GM19438 (cell line): Measurements from ENCODE around the gene CCDC149.
"Not testable (repeated sequence)": the region's sequence is repeated elsewhere in the genome, so short reads cannot be mapped to it uniquely, and the experiment has no call there.

ENCODE experiments used
- ATAC-seq: cut with Tn5 transposase; IDR thresholded peaks from one replicate; pipeline ENCODE4 v1.9.1; 2021; ENCODE audit warnings: low read depth; ENCODE audit not compliant: unreplicated experiment

Gene CCDC149

DNA sequence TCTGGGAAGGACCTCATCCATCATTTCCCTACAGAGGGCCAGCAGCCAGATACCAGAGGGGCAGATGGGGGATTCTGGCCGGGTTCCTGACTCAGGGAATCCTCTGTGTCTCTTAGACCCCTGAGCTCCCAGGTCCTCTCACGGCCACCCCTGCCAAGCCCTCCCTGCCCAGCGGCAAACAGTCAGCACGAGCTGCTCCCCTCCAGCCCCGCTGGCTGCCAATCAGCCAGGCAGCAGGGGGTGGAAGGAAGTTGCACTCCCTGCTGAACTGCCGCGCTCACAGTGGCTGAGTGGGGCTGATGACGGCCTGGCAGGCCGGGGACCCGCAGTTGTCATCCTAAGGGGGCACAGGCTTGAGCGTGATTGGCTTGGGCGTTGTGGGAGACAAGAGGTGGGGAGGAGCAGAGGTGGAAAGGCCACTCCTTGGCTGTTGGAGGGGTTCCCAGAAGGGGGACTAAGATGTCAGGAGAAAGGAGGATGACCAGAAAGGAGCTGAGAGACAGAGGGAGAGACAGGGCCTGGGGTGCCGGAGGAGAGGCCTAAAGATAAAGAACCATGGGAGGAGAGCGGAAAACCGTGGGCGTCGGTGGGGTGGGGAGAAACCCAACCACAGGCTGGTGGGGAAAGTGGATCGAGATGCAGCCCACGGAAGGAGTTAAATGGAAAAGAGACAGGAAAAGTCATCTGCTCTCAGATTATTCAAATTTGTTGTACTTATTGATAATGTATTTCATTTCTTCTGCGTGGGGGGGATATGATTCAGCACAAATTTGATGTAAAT is 4.4 kb upstream of the CCDC149 start:
- ATAC-seq, result no peak

DNA sequence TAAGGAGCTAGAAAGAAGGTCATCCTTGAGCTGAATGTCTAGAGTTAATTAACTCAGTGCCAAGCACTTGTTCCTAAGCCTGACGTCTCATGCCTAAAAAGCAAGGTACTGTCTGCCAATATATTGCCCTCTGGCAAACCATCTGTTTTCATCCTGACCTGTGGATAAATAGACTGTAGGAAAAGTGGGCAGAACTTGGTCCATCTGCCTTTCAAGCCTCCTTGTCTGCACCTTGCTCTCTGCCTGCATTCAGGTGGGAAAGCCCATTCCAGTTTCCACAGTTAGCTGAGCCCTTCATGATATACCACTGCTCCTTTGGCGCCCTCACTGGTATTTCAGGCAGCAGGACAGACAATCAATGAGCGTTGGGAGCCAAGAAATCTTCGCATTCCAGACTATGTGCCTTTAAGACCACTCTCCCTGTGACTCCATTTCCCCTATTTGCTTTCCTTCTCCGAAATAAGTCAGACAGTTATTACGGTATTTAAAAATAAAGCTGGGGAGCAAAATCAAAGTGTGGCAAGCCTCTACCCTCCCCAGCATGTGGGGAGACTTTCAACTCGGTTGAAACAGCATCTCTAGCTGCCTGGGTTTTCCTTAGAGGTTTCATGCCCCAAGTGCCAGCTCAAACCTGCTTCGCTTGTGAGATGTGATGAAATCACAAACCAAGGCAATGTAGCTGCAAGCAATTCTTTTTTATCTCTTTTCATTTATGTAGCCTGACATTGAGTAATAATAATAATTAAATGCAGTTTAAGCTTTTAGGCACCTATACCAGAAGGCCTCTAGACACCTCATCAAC is 2.5 kb upstream of the CCDC149 start:
- no peak for ATAC-seq

DNA sequence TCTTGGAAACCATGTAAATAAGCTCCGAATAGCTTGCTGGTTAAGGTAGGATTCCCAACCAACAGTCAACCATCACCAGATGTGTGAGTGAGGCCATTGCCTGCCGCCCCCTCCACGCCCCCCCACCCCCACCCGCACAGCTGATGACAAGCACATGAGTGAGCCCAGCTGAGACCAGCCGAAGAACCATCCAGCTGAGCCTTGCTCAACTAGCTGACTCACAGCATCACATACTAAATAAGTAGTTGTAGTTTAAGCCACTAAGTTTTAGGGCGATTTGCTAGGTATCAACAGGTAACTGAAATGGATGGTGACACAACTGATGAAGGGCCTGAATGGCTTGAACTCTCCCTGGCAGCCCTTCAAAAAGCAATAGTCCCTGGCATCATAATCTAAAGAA is 1.6 kb upstream of the CCDC149 start:
- ATAC-seq, result no peak

DNA sequence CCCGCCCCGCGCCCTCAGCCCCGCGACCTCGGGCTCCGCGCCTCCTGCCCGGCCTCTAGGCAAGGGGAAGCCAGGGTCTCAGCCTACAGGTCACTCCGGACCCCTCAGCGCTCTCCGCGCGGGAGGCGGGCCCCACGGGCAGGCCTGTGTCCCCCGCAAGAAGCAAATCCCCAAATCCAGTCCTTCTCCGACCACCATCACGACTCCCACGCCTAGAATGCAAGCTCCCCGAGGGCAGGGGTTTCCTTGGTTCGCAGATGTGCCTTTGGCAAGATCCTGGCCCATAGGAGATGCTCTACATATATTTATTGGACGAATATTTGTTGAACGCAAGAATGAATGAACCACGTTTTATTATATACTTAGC is 260 bp upstream of the CCDC149 start:
- ATAC-seq, result no peak

DNA sequence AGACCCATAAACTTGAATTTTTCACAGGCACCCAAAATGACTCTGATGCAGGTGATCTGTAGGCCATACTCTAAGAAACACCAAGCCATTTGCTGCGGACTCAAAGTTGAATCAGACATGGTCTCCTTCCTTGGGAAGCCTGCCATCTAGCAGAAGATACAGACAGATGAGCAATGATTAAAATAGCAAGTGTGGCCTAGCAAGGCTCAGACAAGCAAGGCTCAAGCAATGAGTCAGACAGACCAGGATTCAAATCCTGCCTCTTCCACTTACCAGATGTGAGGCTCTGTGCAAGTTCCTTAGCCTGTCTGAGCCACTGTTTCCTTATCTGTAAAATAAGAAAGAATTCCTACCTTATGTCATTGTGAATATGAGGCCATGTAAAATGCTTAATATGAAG is 2.3 kb downstream of the CCDC149 start:
- ATAC-seq, result no peak

DNA sequence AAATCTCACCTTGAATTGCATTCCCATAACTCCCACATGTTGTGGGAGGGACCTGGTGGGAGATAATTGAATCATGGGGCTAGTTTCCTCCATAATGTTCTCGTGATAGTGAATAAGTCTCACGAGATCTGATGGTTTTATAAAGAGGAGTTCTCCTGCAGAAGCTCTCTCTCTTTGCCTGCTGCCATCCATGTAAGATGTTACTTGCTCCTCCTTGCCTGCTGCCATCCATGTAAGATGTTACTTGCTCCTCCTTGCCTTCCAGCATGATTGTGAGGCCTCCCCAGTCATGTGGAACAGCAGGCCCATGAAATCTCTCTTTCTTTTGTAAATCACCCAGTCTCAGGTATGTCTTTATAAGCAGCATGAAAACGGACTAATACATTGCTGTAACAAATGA is 3.2 kb downstream of the CCDC149 start:
- ATAC-seq, result not testable (repeated sequence)

DNA sequence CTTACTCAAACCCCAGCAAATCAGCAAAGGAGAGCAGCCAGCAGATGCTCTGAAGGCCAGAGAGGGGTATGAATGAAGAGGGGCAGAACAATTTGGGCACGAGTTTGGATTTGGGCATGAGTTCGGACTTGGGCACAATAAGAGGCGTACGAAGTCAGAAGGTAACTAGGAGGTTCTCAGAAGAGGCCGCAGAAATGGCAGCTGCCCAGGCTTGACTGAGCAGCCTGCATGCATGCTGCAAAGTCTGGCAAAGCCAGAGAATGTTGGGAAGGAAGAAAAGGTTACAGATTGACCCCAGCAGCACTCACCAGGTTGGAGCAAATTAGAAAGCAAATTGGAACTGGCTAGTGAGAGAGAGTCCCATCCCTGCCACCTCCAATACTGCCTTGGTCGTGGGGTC is 15.2 kb downstream of the CCDC149 start:
- ATAC-seq, result no peak

DNA sequence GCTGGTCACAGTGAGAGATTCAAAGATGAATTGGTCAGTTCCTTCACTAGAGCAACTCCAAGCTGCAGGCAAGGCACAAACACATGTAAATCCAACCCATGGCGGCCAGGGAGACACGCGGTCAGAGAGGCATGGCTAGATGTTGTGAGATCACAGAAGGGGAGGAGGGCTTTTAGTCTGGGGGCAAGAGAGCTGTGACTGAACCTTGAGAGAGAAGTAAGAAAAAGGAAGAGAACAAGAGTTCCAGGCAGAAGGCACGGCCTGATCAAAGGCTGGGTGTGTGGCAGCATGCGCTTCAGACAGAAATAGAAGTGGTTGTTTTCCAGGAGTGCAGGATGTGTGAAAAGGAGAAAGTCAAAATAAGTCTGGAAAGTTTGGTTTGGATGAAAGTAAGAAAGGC is 15.9 kb downstream of the CCDC149 start:
- ATAC-seq, result no peak

DNA sequence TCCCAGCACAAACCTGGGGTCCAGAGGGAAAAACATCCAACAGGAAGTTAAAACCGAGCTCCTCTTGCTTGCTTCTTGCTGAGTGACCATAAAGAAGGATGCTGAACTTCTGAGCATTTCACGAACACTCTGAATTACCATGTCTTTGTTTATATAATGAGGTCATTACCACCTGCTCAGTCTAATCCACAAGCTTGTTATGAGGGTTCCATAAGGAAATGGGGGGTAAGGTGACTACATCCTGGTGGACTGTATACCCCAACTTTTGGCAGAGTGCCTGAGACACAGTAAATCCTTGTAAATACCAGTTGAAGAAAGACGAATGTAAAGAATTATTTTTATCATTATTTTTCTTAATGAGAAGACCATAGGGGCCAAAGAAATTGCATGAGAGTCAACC is 16.8 kb downstream of the CCDC149 start:
- no peak for ATAC-seq

DNA sequence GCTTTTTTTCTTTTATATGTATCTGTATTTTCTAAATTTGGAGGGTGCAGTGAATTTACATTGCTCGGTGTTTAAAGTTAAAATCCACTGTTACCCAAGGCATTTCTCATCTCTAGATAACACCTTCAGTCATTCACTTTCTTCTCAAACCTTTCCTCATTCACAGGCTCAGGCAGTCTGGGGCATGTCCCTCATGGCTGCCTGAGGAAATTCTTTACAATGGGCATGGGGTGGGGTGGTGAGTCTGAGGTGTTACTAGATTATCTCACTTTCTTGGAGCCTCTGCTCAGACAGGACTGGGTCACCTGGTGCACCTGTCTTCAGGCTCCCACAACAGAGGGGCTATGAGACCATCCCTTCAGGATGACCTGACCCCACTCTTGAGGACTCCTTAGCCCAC is 17.4 kb downstream of the CCDC149 start:
- ATAC-seq, result no peak

DNA sequence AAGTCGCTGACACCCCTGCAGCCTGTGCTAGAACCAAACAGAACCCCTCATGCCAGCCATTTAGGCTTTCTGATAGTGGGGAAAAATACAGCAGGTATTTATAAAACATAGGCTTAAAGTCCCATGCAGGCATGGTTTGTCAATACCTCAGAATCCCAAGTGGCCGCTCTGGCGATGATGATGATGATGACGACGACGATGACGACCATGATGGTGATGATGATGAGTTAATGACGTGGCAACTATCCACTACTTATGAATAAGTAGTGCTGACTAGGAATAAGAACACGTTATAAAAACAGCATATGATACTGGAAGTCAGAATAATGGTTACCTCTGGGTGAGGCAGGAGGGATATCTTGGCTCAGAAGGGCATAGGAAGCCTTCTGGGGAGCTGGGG is 18.0 kb downstream of the CCDC149 start:
- no peak for ATAC-seq

DNA sequence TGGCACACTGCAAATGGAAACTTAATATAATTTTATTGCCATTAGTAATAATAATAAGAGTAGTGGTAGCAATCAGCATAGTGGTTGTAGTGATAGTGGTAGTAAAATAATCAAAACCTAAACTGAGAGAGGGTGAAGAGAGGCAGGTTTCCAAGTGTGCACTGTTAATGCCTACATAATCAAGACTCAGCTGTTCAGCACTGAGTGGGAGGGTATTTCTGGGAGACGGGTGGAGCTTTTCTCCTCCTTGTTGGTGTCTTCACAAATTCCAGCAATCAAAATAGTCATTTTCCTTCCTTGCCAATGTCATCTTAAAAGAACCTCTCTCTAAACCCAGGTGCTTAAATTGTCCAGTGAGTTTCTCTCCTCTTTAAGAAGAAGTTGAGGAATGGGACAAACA is 18.6 kb downstream of the CCDC149 start:
- ATAC-seq, result no peak

DNA sequence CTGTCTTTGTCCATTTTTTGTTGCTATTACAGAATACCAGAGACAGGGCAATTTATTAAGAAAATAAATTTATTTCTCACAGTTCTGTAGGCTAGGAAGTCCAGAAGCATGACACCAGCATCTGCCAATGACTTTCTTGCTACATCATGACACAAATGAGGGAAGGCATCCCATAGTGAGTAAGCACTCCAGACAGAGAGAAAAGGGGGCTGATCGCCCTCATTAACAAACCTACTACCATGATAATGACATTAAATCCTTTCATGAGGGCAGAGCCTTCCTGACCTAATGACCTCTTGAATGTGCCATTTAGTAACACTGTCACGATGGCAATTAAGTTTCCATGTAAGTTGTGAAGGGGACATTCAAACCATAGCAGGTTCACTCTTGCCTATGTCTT is 20.1 kb downstream of the CCDC149 start:
- ATAC-seq, result no peak

DNA sequence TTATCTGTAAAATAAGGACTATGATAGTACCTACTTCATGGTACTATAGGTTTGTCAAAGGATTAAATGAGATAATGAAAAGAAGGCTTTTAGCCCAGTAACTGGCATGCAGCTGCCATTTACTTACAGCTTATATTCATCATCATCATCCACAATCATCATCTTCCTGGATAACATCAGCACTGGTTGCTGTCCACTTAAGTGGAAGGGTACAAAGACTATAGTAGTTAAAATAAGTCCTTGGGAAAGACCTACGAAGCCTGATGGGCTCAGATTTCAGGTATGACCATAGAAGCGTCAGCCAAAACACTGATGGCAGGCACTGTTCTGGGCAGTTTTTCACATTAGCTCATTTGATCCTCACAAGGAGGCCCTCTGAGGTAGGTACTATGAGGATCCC is 20.6 kb downstream of the CCDC149 start:
- no peak for ATAC-seq

DNA sequence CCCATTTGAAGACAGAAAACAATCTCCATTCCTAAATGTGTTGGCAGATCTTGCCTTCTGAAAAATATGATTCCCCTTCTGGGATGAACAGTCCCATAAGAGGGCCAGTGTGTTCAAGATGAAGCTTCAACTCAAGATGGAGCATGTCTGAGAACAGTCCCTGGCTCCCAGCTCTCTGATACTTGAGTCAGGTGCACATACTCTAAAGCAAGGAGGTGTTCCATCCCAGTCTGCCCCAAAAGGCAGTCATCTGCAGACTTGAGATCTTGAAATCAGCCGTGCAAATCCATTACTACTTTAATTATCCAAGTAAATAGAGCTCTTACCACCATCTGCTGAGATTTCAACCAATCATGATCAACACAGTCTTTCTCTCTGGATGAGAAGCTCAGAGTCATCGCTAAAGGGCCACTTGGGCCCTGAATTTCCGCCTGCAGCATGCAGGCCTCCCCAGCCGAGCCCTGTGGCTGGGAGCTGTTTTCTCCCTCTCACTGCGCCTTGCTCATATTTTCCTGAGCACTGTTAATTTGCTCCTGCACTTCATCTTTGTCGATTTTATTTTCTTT is 22.2 kb downstream of the CCDC149 start:
- ATAC-seq, result no peak

DNA sequence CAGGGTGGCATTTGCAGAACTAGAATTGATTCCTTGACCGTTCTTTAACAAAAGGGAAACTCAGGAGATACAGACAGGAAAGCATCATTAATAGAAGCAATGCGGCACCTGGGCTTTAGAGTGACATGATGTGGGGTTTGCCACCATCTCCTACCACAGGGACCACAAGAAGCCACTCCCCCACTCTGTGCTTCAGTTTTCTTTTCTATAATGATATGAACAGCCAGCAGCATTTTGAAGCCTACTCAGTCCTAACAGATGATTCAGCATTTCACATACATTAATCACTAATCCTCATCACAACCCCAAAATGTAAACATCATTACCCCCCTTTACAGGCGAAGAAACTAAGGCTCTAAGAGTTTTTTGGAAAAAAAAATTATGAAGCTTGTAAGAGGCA is 22.9 kb downstream of the CCDC149 start:
- ATAC-seq, result no peak

DNA sequence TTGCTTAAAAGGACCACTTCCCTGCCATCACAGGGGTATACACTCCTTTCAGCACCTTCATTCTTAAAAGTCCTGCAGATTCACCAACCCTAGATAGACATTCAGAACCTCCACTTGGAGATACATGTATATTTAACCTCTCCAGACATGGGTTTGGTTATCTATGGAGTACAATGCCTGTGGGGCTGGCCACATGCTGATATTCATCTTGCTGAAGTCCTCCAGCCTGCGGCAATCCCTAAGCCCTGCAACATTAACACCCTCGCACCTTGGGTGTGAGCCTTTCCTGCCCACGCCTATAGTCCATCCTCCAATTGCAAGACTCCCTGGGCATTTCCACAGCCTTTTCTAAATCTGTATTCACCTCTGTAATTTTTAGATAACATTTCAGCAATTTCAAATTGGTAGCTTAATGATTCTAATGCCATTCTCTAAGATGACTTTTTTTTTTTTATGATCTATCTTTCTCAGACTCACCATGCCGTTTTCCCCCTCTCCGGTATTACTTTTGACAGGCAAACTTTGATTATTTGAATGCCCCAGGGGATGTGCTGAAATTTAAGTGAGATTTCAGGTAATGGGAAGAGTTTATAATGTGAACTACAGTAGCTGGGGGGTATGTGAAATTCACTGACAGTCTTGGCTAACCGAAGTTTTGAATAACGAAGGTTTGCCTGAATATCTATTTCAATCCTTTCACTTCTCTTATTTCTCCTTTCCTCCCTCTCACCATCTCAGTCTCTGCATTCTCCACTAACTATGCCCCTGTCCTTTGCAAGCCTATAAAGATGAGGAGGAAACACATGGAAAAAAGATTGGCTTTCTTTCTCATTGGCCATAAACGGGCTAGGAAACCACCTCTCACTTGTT is 24.1 kb downstream of the CCDC149 start:
- ATAC-seq, result no peak

DNA sequence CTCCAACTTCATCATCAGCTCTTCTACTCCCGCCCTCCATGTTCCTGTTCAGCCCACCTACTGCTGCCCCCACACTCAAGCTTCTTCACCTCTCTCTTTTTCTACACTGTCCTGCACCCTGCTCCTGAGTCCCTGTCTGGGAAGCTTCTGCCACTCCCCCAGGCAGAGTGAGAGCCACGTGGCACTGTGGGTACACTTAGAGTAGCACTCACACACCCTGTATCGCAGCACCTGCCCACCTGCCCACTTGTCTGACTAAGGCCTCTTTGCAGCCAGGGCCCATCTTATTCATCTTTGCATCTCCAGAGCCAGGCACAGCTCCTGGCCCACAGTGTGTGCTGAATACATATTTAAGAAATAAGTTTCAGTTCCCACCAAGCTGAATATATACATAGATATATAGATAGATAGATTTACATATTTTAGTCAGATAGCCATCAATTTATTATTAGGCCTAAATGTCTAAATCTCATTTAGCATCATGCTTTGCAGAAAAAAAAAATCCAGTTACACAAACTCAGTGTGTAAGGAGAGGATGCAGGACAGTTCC is 24.9 kb downstream of the CCDC149 start:
- no peak for ATAC-seq

DNA sequence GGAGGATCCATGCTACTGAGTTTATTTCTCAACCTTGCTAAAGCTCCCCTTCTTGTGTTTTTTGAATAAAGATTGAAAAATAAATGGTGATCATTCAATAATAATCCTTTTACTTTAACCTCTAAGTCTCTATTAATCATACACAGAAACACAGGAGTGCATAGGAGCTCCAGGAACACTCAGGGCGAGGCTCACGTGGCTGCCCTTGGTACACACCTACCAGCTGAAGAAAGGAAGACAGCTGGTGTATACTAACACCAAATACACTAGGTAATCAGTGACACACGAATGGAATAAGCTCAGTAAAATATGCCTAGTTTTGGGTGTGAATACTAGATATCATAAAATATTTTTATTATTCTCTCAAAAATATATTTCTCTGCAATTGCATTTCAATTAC is 26.2 kb downstream of the CCDC149 start:
- ATAC-seq, result no peak

DNA sequence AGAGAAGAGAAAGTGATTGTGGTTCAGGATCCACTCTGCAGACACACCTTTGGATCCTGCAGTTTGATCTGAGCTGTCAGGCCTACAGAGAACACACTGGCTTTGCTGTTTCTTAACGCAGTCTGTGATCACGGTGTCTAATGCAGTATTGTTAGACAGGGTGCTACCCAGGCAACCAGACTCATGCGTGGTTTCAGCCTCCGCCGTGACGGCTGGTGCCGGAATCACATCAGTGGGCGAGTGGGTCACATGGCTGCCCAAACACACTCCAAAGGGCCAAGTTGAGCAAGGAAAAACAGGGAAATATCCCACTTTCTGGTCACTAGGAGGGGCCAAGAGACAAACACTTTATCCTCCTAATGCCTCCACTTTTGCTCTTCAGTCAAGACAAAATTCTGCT is 27.5 kb downstream of the CCDC149 start:
- no peak for ATAC-seq

DNA sequence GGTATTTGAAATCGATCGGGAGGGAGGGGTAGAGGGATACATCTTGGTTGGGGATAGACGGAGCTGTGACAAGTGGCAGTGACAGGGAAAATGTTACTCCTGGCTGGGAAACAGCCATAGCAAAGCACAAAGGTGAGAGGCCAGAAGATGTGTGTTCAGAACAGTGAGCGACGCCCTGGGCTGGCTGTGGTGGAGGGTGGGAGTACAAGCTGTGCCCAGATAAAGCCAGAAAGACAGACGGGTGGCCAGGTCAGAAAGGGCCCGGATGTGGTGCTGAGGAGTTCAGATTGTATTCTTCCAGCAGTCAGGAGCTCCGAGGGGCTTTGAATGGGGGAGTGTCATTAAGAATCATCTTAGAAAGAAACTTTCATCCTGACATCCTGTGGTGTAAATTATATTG is 27.9 kb downstream of the CCDC149 start:
- no peak for ATAC-seq
